Measurements from ENCODE around the gene GRIK4. TPM values are rescaled to one million over a fixed set of nuclear protein-coding genes. Genes with fewer than 3 reads are reported as not detected.

GRIK4 gene
- total RNA-seq, 1 experiment from 2014 or later: not detected

GRCh38 chr11:120594746-120595145 is 83.2 kb downstream of the GRIK4 start:
- Mint-ChIP-seq H3K27me3 (ENCODE audit: insufficient read depth, unreplicated experiment) (peaks cover 79% of the 10 kb centered on the region), H3K4me1 (ENCODE audit: insufficient read depth, unreplicated experiment) (no peaks in the 10 kb centered on the region)

GRCh38 chr11:120595557-120595956 is 84.0 kb downstream of the GRIK4 start:
- TF ChIP-seq, protein P1, sequence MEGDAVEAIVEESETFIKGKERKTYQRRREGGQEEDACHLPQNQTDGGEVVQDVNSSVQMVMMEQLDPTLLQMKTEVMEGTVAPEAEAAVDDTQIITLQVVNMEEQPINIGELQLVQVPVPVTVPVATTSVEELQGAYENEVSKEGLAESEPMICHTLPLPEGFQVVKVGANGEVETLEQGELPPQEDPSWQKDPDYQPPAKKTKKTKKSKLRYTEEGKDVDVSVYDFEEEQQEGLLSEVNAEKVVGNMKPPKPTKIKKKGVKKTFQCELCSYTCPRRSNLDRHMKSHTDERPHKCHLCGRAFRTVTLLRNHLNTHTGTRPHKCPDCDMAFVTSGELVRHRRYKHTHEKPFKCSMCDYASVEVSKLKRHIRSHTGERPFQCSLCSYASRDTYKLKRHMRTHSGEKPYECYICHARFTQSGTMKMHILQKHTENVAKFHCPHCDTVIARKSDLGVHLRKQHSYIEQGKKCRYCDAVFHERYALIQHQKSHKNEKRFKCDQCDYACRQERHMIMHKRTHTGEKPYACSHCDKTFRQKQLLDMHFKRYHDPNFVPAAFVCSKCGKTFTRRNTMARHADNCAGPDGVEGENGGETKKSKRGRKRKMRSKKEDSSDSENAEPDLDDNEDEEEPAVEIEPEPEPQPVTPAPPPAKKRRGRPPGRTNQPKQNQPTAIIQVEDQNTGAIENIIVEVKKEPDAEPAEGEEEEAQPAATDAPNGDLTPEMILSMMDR (IDR thresholded peaks at IDR 0.05; ENCODE audit: unreplicated experiment): no peak
- Mint-ChIP-seq H3K9me3 (ENCODE audit: unreplicated experiment) (no peaks in the 10 kb centered on the region), H3K4me1 (ENCODE audit: insufficient read depth, unreplicated experiment) (no peaks in the 10 kb centered on the region), H3K27me3 (ENCODE audit: insufficient read depth, unreplicated experiment) (peaks cover 79% of the 10 kb centered on the region), H3K36me3 (ENCODE audit: insufficient read depth, unreplicated experiment) (no peaks in the 10 kb centered on the region), H3K27ac (ENCODE audit: low read depth, unreplicated experiment) (no peak overlapping the region), H3K4me3 (ENCODE audit: unreplicated experiment) (no peak overlapping the region)
- ChIA-PET POLR2A (interaction anchor here (1.2 kb wide), 1 partner anchor 126 kb away, joined by 3 read pairs; no protein-coding TSS in a partner anchor), CTCF (no interaction called here)
- no TSS peak for BruUV-seq (replicated peaks)
- intact Hi-C loops (cut with micrococcal nuclease): no loop called here
- DNase-seq (ENCODE audit: unreplicated experiment): no peak

More at GRCh38 chr11:120594746-120595145, 83.2 kb downstream of the GRIK4 start:
- no peak overlapping the region for H3K4me3 Mint-ChIP-seq (ENCODE audit: unreplicated experiment)
- no peaks in the 10 kb centered on the region for H3K36me3 Mint-ChIP-seq (ENCODE audit: insufficient read depth, unreplicated experiment)
- H3K9me3 Mint-ChIP-seq (ENCODE audit: unreplicated experiment): no peaks in the 10 kb centered on the region
- DNase-seq (ENCODE audit: unreplicated experiment): no peak
- H3K27ac Mint-ChIP-seq (ENCODE audit: low read depth, unreplicated experiment): no peak overlapping the region
- CTCF ChIA-PET: no interaction called here
- TF ChIP-seq, protein P1 (IDR thresholded peaks at IDR 0.05; ENCODE audit: unreplicated experiment): no peak
- POLR2A ChIA-PET: no interaction called here
- intact Hi-C loops (cut with micrococcal nuclease): no loop called here
- no TSS peak for BruUV-seq (replicated peaks)

DNA sequence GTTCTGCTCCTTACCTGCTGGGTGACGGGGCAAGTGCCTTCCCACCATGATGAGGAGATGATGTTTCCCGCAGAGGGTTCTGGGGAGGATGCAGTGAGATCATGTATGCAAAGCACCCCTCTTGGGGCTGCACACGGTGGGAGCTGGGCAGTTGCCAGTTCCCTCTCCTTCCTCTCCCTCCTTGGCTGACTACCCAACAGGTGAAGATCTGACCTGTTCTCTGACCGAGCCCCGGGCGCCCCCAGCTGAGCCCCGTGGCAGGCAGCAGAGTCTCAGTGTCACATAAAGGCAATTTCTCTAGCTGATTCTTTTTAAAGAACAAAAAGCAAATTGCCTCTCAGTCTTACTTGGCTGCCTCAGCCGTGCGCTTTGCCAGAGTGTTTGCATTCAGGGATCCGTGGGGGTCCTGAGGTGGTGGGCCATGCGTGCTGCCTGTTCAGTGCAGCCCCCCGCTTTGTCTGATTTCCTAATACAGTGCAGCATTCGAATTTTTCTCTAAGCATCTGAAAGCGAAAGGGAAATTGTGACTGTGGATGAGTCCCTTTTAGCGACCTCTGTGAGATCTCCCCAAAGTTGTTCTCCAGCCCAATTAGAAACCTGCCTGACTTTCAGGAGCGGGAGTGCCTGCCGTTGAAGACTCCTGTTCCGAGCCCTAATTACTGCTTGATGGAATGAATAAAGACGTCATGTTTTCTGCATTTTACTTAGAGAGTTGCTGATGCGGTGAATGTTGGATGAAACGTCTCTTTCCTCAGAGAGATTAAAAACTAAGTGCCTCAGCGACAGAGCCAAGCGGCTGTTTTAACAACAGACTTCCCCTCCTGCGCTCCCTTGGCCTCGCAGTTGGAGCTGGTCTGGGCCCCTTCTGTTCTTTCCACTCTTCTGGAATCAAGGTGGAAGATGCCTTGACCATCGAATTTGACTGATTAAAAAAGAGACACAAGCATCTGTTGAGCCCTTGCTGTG is 86.0 kb downstream of the GRIK4 start:
- TF ChIP-seq, protein P1 (IDR thresholded peaks at IDR 0.05; ENCODE audit: unreplicated experiment): no peak
- no TSS peak for BruUV-seq (replicated peaks)
- POLR2A ChIA-PET: no interaction called here
- no peak overlapping the region for H3K4me3 Mint-ChIP-seq (ENCODE audit: unreplicated experiment)
- no peaks in the 10 kb centered on the region for H3K9me3 Mint-ChIP-seq (ENCODE audit: unreplicated experiment)
- CTCF ChIA-PET: interaction anchor here (1.0 kb wide), 1 partner anchor 597 kb away, joined by 3 read pairs; no protein-coding TSS in a partner anchor
- no peaks in the 10 kb centered on the region for H3K36me3 Mint-ChIP-seq (ENCODE audit: insufficient read depth, unreplicated experiment)
- no peaks in the 10 kb centered on the region for H3K4me1 Mint-ChIP-seq (ENCODE audit: insufficient read depth, unreplicated experiment)
- intact Hi-C loops (cut with micrococcal nuclease): no loop called here
- no peak for DNase-seq (ENCODE audit: unreplicated experiment)
- peaks cover 64% of the 10 kb centered on the region for H3K27me3 Mint-ChIP-seq (ENCODE audit: insufficient read depth, unreplicated experiment)
- H3K27ac Mint-ChIP-seq (ENCODE audit: low read depth, unreplicated experiment): no peak overlapping the region

- no peaks in the 10 kb centered on the region for H3K9me3 Mint-ChIP-seq (ENCODE audit: unreplicated experiment)
- H3K4me1 Mint-ChIP-seq (ENCODE audit: insufficient read depth, unreplicated experiment): no peaks in the 10 kb centered on the region
- H3K36me3 Mint-ChIP-seq (ENCODE audit: insufficient read depth, unreplicated experiment): no peaks in the 10 kb centered on the region
- no peak overlapping the region for H3K27ac Mint-ChIP-seq (ENCODE audit: low read depth, unreplicated experiment)
- H3K4me3 Mint-ChIP-seq (ENCODE audit: unreplicated experiment): no peak overlapping the region
- BruUV-seq (replicated peaks): no TSS peak
- POLR2A ChIA-PET: no interaction called here
- DNase-seq (ENCODE audit: unreplicated experiment): no peak
- TF ChIP-seq, protein P1 (IDR thresholded peaks at IDR 0.05; ENCODE audit: unreplicated experiment): no peak
- peaks cover 53% of the 10 kb centered on the region for H3K27me3 Mint-ChIP-seq (ENCODE audit: insufficient read depth, unreplicated experiment)
- intact Hi-C loops (cut with micrococcal nuclease): no loop called here
- CTCF ChIA-PET: interaction anchor here (0.9 kb wide), 1 partner anchor 47 kb away, joined by 6 read pairs; no protein-coding TSS in a partner anchor
Measured at GRCh38 chr11:120598517-120599257, 87.1 kb downstream of the GRIK4 start.

All from MCF 10A (cell line).